Subcutaneous abdominal adipose tissue (tissue), 5 donors: ENCODE data around the gene DSCAML1.
"Not testable (repeated sequence)": the region's sequence is repeated elsewhere in the genome, so short reads cannot be mapped to it uniquely, and the experiment has no call there.

ENCODE experiments used
- H3K27ac ChIP-seq: one replicate; pipeline ENCODE4 v1.7.0; 2013; ENCODE audit warnings: low read depth, mild to moderate bottlenecking, inconsistent platforms, low read length, moderate library complexity
- H3K27me3 ChIP-seq, 5 donors: one replicate each; pipeline ENCODE4 v1.7.0; 2013; ENCODE audit warnings: low read length in 5 of 5, inconsistent platforms in 1 of 5; ENCODE audit not compliant: control insufficient read depth in 5 of 5, insufficient read depth in 4 of 5
- H3K36me3 ChIP-seq, 5 donors: one replicate each; pipeline ENCODE4 v1.7.0; 2013; ENCODE audit warnings: low read length in 5 of 5; ENCODE audit not compliant: control insufficient read depth in 5 of 5, insufficient read depth in 5 of 5
- H3K4me1 ChIP-seq, 5 donors: one replicate each; pipeline ENCODE4 v1.7.0; 2013; ENCODE audit warnings: low read length in 5 of 5, mild to moderate bottlenecking in 3 of 5, moderate library complexity in 1 of 5; ENCODE audit not compliant: control insufficient read depth in 5 of 5, insufficient read depth in 5 of 5
- H3K4me3 ChIP-seq, 5 donors: one replicate each; pipeline ENCODE4 v1.7.0; 2013; ENCODE audit warnings: low read length in 5 of 5, low read depth in 1 of 5
- H3K9ac ChIP-seq, 5 donors: one replicate each; pipeline ENCODE4 v1.7.0; 2013; ENCODE audit warnings: low read length in 5 of 5, mild to moderate bottlenecking in 4 of 5, moderate library complexity in 3 of 5
- H3K9me3 ChIP-seq, 5 donors: one replicate each; pipeline ENCODE4 v1.7.0; 2013; ENCODE audit warnings: low read length in 5 of 5; ENCODE audit not compliant: control insufficient read depth in 5 of 5
- donor health status: healthy.
- donor health status: healthy.
- donor health status: healthy.
- donor health status: healthy.
- donor health status: healthy.

Gene DSCAML1

DNA sequence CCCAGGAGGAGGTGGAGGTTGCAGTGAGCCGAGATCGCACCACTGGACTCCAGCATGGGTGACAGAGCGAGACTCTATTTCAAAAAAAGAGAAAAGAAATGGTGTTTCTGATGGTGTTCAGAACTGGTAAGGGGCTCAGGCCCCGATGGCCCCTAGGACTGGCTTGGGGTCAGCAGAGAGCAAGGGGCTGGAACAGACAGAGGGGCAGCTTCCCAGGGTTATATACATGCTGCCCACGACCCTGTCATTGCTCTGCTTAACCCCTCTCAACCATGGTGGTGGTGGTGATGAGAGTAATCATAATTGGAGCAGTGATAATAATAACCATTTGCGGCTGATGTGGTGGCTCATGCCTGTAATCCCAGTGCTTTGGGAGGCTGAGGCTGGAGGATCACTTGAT lies 390.0 kb downstream of the DSCAML1 start:
- Histone ChIP-seq H3K27me3 (no peaks in the 10 kb centered on the region), H3K9me3 (peaks cover 0 to 4% (median 0%) of the 10 kb centered on the region in 5 donors), H3K36me3 (peaks cover 0 to 59% (median 47%) of the 10 kb centered on the region in 5 donors), H3K9ac (no peak overlapping the region), H3K27ac (no peak overlapping the region), H3K4me3 (no peak overlapping the region), H3K4me1 (no peaks in the 10 kb centered on the region)

DNA sequence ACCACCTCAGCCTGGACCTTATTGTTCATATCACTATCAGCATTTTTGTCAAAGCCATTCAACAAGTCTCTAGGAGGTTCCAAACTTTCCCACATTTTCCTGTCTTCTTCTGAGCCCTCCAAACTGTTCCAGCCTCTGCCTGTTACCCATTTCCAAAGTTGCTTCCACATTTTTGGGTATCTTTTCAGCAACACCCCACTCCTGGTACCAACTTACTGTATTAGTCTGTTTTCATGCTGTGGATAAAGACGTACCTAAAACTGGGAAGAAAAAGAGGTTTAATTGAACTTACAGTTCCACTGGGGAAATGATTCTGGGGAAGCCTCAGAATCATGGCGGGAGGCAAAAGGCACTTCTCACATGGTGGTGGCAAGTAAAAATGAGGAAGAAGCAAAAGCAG lies 391.1 kb downstream of the DSCAML1 start:
- H3K27me3 ChIP-seq, H3K27ac ChIP-seq, H3K4me1 ChIP-seq, H3K9me3 ChIP-seq, H3K9ac ChIP-seq, H3K4me3 ChIP-seq: not testable (repeated sequence)
- peaks cover 0 to 50% (median 36%) of the 10 kb centered on the region in 5 donors for H3K36me3 ChIP-seq

DNA sequence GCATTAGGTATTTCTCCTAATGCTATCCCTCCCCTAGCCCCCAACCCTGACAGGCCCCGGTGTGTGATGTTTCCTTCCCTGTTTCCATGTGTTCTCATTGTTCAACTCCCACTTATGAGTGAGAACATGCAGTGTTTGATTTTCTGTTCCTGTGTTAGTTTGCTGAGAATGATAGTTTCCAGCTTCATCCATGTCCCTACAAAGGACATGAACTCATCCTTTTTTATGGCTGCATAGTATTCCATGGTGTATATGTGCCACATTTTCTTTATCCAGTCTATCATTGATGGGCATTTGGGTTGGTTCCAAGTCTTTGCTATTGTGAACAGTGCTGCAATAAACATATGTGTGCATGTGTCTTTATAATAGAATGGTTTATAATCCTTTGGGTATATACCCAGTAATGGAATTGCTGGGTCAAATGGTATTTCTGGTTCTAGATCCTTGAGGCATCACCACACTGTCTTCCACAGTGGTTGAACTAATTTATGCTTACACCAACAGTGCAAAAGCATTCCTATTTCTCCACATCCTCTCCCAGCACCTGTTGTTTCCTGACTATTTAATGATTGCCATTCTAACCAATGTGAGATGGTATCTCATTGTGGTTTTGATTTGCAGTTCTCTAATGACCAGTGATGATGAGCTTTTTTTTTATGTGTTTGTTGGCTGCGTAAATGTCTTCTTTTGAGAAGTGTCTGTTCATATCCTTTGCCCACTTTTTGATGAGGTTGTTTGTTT lies 397.7 kb downstream of the DSCAML1 start:
- H3K9me3 ChIP-seq, H3K27ac ChIP-seq, H3K4me3 ChIP-seq, H3K27me3 ChIP-seq, H3K9ac ChIP-seq: not testable (repeated sequence)
- H3K4me1 ChIP-seq = peaks cover 0 to 22% (median 20%) of the 10 kb centered on the region in 5 donors
- H3K36me3 ChIP-seq = peaks cover 0 to 42% (median 34%) of the 10 kb centered on the region in 5 donors

- H3K4me3 ChIP-seq, H3K9me3 ChIP-seq, H3K9ac ChIP-seq, H3K27ac ChIP-seq, H3K27me3 ChIP-seq: not testable (repeated sequence)
- H3K4me1 ChIP-seq = peaks cover 0 to 22% (median 20%) of the 10 kb centered on the region in 5 donors
- H3K36me3 ChIP-seq = peaks cover 0 to 47% (median 40%) of the 10 kb centered on the region in 5 donors
Measured at GRCh38 chr11:117398618-117399017, 398.4 kb downstream of the DSCAML1 start.

GRCh38 chr11:117396970-117397369 lies 400.0 kb downstream of the DSCAML1 start:
- no peak overlapping the region for H3K9ac ChIP-seq

GRCh38 chr11:117395476-117395875 lies 401.5 kb downstream of the DSCAML1 start:
- no peak overlapping the region for H3K9ac ChIP-seq
- no peak overlapping the region for H3K27ac ChIP-seq
- H3K4me1 ChIP-seq = peaks cover 0 to 22% (median 20%) of the 10 kb centered on the region in 5 donors
- no peak overlapping the region for H3K4me3 ChIP-seq
- no peaks in the 10 kb centered on the region for H3K27me3 ChIP-seq
- H3K9me3 ChIP-seq = peaks cover 0 to 5% (median 0%) of the 10 kb centered on the region in 5 donors
- peaks cover 0 to 78% (median 72%) of the 10 kb centered on the region in 5 donors for H3K36me3 ChIP-seq

More at GRCh38 chr11:117396970-117397369, 400.0 kb downstream of the DSCAML1 start:
- no peaks in the 10 kb centered on the region for H3K27me3 ChIP-seq
- H3K36me3 ChIP-seq = peaks cover 0 to 63% (median 57%) of the 10 kb centered on the region in 5 donors
- peaks cover 0 to 5% (median 0%) of the 10 kb centered on the region in 5 donors for H3K9me3 ChIP-seq
- no peak overlapping the region for H3K4me3 ChIP-seq
- H3K4me1 ChIP-seq = peaks cover 0 to 22% (median 20%) of the 10 kb centered on the region in 5 donors
- no peak overlapping the region for H3K27ac ChIP-seq

- Histone ChIP-seq H3K36me3 (peaks cover 0 to 81% (median 73%) of the 10 kb centered on the region in 5 donors), H3K9me3 (peaks cover 0 to 5% (median 0%) of the 10 kb centered on the region in 5 donors), H3K4me1 (peaks cover 0 to 22% (median 20%) of the 10 kb centered on the region in 5 donors), H3K4me3 (no peak overlapping the region), H3K27me3 (no peaks in the 10 kb centered on the region), H3K27ac (no peak overlapping the region), H3K9ac (no peak overlapping the region)
Measured at GRCh38 chr11:117394221-117394925, 402.6 kb downstream of the DSCAML1 start.

GRCh38 chr11:117392979-117393378 lies 404.0 kb downstream of the DSCAML1 start:
- no peak overlapping the region for H3K27ac ChIP-seq
- H3K9ac ChIP-seq = no peak overlapping the region
- no peak overlapping the region for H3K4me3 ChIP-seq
- no peaks in the 10 kb centered on the region for H3K27me3 ChIP-seq
- peaks cover 0 to 82% (median 69%) of the 10 kb centered on the region in 5 donors for H3K36me3 ChIP-seq
- peaks cover 0 to 26% (median 20%) of the 10 kb centered on the region in 5 donors for H3K4me1 ChIP-seq
- H3K9me3 ChIP-seq = no peaks in the 10 kb centered on the region

DNA sequence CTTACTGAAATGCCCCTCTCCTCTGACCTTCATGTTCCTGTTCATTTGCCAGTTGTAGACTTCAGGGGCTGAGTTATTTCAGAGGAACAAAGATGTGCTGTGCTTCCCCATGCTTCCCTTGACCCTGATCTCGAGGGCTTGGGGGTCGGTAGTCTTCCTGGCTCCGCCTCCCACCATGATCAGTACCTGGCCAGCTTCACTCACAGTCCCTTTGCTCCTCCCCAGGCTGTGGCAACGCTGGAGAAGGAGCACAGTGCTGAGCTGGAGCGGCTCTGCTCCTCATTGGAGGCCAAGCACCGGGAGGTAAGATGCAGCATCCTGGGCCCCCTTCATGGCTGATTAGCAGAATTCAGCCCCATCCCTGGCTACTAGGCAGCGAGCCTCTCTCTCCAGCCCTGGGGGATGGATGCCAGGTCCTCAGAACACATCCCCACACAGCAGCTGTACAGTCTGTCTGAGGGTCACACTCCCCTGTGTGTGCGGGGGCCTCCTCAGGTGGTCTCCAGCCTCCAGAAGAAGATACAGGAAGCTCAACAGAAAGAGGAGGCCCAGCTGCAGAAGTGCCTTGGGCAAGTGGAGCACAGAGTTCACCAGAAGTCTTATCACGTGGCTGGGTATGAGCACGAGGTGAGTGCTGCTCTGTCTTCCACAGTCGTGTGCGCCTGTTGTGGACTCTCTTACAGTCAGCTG lies 404.9 kb downstream of the DSCAML1 start:
- Histone ChIP-seq H3K4me3 (no peak overlapping the region), H3K27me3 (no peaks in the 10 kb centered on the region), H3K27ac (no peak overlapping the region), H3K36me3 (peaks cover 0 to 85% (median 71%) of the 10 kb centered on the region in 5 donors), H3K4me1 (peaks cover 0 to 27% (median 19%) of the 10 kb centered on the region in 5 donors), H3K9ac (no peak overlapping the region), H3K9me3 (no peaks in the 10 kb centered on the region)
